Measurements from ENCODE around the gene ARHGAP5. TPM values are rescaled to one million over a fixed set of nuclear protein-coding genes. Genes with fewer than 3 reads are reported as not detected.

The ARHGAP5 gene
- polyA plus RNA-seq, 1 experiment, result 45.6 TPM

DNA sequence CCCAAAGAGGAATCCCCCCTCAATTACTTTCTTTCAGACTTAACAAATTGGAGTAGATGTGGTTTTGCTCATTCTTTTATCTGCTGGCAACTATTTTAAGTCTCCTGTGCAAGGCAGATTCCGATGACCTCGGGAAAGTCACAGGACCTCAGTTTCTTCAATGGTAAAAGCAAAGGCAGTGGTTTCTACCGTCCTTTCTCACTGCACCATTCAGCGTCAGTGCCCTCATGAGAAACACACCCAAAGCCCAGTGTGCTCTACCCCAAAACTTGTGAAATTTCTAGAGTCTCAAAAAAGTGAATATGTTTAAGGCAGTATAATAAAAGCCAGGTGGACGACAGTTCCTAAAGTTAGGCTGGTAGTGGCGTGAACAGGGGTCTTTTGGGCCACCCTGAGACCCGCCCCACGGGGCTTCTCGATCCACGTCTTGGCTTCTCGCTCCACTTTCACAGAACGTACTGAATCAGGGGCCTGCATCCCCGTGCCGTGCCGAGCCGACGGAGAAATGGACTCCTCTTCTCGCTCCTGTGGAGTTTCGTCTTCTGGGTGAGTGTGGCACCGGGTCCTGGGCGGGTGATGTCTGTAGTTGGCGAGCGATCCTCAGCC, 1.3 kb upstream of the ARHGAP5 start:
- POLR2A ChIA-PET, result interaction anchor here (0.9 to 1.3 kb wide), 6 partner anchors 128 to 660 kb away, joined by 3 to 8 read pairs (median 4); partner anchors contain the start of genes HEATR5A and RNU6-8

DNA sequence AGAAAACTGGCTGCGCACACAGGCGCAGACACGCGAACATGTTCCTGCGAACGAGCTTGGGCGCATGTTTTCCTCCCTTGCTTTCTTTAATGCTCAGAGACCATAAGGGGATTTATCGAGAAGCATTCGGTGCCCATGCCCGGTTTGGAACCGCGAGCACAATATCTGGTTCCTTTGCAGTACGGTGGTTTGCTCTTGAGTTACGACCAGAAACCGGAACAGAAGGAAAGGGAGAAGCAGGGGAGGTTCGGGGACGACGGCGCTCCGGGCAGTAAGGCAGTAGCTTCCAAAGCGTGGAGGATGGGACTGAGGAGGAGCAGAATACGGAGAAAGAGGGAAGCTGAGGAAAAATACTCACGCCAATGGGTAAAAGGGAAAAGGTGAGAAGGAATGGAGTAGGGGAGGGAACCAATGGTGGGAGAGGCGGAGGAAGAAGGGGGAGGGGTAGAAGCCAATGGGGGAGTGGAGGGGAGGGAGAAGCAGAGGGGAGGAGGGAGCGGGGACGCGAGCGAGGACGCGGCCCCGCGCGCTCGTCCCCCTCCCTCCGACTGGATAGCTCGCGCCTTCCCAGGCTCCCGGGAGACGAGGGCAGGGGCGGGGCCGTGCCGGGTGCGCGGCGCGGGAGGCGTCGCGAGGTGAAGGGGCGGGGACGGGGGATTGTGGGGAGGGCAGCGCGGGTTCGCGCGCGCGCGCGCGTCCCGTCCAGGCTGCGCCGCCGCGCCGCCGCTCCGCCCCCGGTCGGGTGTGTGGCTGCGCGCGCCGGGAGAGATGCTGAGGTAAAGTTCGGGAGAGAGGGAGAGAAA, 625 bp upstream of the ARHGAP5 start:
- DNase-seq (ENCODE audit: low read depth, low spot score), result peak; percentile 90
- ChIA-PET CTCF (interaction anchor here (0.7 to 1.3 kb wide), 4 partner anchors 12 to 418 kb away, joined by 3 to 6 read pairs (median 3); no protein-coding TSS in a partner anchor), POLR2A (interaction anchor here (0.7 to 1.3 kb wide), 8 partner anchors 127 to 660 kb away, joined by 3 to 8 read pairs (median 4); partner anchors contain the start of genes HEATR5A and RNU6-8)
- TF ChIP-seq, protein P1, sequence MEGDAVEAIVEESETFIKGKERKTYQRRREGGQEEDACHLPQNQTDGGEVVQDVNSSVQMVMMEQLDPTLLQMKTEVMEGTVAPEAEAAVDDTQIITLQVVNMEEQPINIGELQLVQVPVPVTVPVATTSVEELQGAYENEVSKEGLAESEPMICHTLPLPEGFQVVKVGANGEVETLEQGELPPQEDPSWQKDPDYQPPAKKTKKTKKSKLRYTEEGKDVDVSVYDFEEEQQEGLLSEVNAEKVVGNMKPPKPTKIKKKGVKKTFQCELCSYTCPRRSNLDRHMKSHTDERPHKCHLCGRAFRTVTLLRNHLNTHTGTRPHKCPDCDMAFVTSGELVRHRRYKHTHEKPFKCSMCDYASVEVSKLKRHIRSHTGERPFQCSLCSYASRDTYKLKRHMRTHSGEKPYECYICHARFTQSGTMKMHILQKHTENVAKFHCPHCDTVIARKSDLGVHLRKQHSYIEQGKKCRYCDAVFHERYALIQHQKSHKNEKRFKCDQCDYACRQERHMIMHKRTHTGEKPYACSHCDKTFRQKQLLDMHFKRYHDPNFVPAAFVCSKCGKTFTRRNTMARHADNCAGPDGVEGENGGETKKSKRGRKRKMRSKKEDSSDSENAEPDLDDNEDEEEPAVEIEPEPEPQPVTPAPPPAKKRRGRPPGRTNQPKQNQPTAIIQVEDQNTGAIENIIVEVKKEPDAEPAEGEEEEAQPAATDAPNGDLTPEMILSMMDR (IDR thresholded peaks at IDR 0.05; ENCODE audit: low read depth, low read length), result no peak
- H3K4me3 ChIP-seq (ENCODE audit: low read depth, low read length), result peak overlapping the region; percentile 83
- H3K9me3 ChIP-seq (ENCODE audit: control insufficient read depth, insufficient read depth, low read length), result 0 out of 2 replicates have a peak, but pooled peaks cover 2% of the 10 kb centered on the region
- no peaks in the 10 kb centered on the region for H3K27me3 ChIP-seq (ENCODE audit: control insufficient read depth, insufficient read depth, low read length)
- peak overlapping the region; percentile 89 for H3K27ac ChIP-seq (ENCODE audit: low read depth, low read length)

More for the DNA sequence above, 1.3 kb upstream of the ARHGAP5 start:
- H3K4me3 ChIP-seq (ENCODE audit: low read depth, low read length), result peak overlapping the region; percentile 80
- DNase-seq (ENCODE audit: low read depth, low spot score), result no peak
- no peaks in the 10 kb centered on the region for H3K27me3 ChIP-seq (ENCODE audit: control insufficient read depth, insufficient read depth, low read length)
- peak overlapping the region; percentile 89 for H3K27ac ChIP-seq (ENCODE audit: low read depth, low read length)
- TF ChIP-seq, protein P1 (IDR thresholded peaks at IDR 0.05; ENCODE audit: low read depth, low read length), result no peak
- H3K9me3 ChIP-seq (ENCODE audit: control insufficient read depth, insufficient read depth, low read length), result 0 out of 2 replicates have a peak, but pooled peaks cover 2% of the 10 kb centered on the region
- CTCF ChIA-PET, result interaction anchor here (0.7 to 3.7 kb wide), 6 partner anchors 13 to 419 kb away, joined by 3 to 93 read pairs (median 3); no protein-coding TSS in a partner anchor

DNA sequence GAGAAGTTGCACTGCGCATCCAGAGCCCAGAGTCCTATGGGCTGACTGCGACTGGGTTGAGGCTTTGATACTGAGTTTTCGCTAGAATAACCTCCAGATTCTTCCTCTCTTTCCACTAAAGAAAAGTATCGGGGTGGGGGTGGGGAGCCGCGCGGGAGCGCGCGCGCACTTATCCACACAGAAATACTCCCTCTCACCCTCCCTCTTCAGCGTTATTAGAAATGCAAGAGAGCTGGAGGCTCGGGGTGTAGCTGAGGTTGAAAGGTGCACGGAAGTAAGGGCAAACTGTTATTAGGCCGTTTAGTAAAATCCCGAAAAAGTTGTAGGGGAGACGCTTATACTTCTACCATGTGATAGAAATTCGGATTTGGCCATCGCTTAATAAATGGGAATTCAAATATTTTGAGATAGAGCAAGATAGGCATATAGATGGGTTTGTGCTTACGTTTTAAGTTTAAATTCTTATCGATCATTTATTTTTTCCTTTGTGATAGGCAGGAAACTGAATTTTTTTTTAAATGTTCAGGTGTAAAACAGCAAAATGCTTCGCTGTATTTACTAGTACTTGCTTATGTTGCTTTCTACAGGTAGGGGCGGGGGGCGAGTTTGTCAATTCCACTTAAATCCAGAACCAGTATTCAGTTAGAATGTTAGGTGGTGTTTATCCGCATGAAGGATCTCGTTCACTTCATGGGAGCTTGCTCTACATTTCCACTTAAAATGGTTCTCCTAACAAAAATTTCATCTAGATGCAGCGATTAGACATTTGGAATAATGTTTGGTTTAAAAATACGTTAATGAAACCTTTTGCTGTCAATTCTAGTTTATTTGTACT, 1.1 kb downstream of the ARHGAP5 start:
- Histone ChIP-seq H3K27ac (ENCODE audit: low read depth, low read length) (peak overlapping the region; percentile 63), H3K27me3 (ENCODE audit: control insufficient read depth, insufficient read depth, low read length) (no peaks in the 10 kb centered on the region), H3K4me3 (ENCODE audit: low read depth, low read length) (peak overlapping the region; percentile 83), H3K9me3 (ENCODE audit: control insufficient read depth, insufficient read depth, low read length) (0 out of 2 replicates have a peak, but pooled peaks cover 2% of the 10 kb centered on the region)
- TF ChIP-seq, protein P1 (IDR thresholded peaks at IDR 0.05; ENCODE audit: low read depth, low read length), result no peak
- no peak for DNase-seq (ENCODE audit: low read depth, low spot score)
- ChIA-PET POLR2A (interaction anchor here (0.6 to 0.8 kb wide), 3 partner anchors 414 to 658 kb away, joined by 3 to 6 read pairs (median 4); partner anchors contain the start of gene HEATR5A), CTCF (no interaction called here)

DNA sequence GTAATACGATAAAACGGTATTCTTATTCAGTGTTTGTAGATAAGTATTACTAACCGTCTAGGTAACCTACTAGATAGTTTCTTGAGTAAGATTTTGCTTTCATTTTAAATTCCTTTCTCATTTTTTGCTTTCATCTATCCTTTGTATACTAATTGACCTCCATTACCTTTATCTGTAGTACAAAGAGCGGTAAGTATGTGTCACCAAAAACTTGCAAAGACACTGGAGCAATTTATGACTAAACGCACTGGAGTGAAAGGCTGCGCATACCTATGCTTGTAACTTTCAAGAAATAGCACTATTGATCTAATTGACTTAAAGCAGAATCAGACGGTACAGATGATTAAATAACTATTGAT, 1.7 kb downstream of the ARHGAP5 start:
- ChIA-PET POLR2A (no interaction called here), CTCF (no interaction called here)
- peak overlapping the region; percentile 83 for H3K4me3 ChIP-seq (ENCODE audit: low read depth, low read length)
- no peak overlapping the region for H3K27ac ChIP-seq (ENCODE audit: low read depth, low read length)
- TF ChIP-seq, protein P1 (IDR thresholded peaks at IDR 0.05; ENCODE audit: low read depth, low read length), result no peak
- H3K27me3 ChIP-seq (ENCODE audit: control insufficient read depth, insufficient read depth, low read length), result no peaks in the 10 kb centered on the region
- 0 out of 2 replicates have a peak, but pooled peaks cover 2% of the 10 kb centered on the region for H3K9me3 ChIP-seq (ENCODE audit: control insufficient read depth, insufficient read depth, low read length)
- no peak for DNase-seq (ENCODE audit: low read depth, low spot score)

Data from AG04450 (cell line).